Measurements from ENCODE around the gene EVPL.
"Not testable (repeated sequence)": the region's sequence is repeated elsewhere in the genome, so short reads cannot be mapped to it uniquely, and the experiment has no call there.

EVPL gene

GRCh38 chr17:76027159-76027839 is at the start of gene EVPL:
EVPL (minus strand) TSS chr17:76027306; CDS start chr17:76027198, 108 bp downstream.
- H3K9me3 Mint-ChIP-seq, result no peaks in the 10 kb centered on the region
- no peak within 1 kb of the TSS for H3K27ac Mint-ChIP-seq
- peak; percentile 3 for ATAC-seq
- no peaks in the 10 kb centered on the region for H3K36me3 Mint-ChIP-seq
- peaks cover 11% of the 10 kb centered on the region for H3K4me1 Mint-ChIP-seq
- peaks cover 22% of the 10 kb centered on the region for H3K27me3 Mint-ChIP-seq
- H3K4me3 Mint-ChIP-seq, result no peak within 1 kb of the TSS

- ATAC-seq, result no peak
Measured at GRCh38 chr17:76076146-76076764, 49.1 kb upstream of the EVPL start.

GRCh38 chr17:76075364-76076145 is 48.4 kb upstream of the EVPL start:
- no peaks in the 10 kb centered on the region for H3K9me3 Mint-ChIP-seq
- H3K4me3 Mint-ChIP-seq, result peak overlapping the region; percentile 75
- H3K27ac Mint-ChIP-seq, result peak overlapping the region; percentile 21
- no peak for ATAC-seq
- H3K27me3 Mint-ChIP-seq, result peaks cover 51% of the 10 kb centered on the region
- H3K4me1 Mint-ChIP-seq, result peaks cover 51% of the 10 kb centered on the region
- H3K36me3 Mint-ChIP-seq, result peaks cover 7% of the 10 kb centered on the region

More at GRCh38 chr17:76076146-76076764, 49.1 kb upstream of the EVPL start:
- Mint-ChIP-seq H3K36me3 (peaks cover 7% of the 10 kb centered on the region), H3K4me1 (peaks cover 51% of the 10 kb centered on the region), H3K27ac (peak overlapping the region; percentile 16), H3K27me3 (peaks cover 51% of the 10 kb centered on the region), H3K9me3 (no peaks in the 10 kb centered on the region), H3K4me3 (peak overlapping the region; percentile 45)

- Mint-ChIP-seq H3K4me1 (peaks cover 58% of the 10 kb centered on the region), H3K36me3 (peaks cover 7% of the 10 kb centered on the region), H3K27me3 (peaks cover 51% of the 10 kb centered on the region), H3K9me3 (no peaks in the 10 kb centered on the region), H3K4me3 (peak within 1 kb of the TSS; percentile 75), H3K27ac (peak within 1 kb of the TSS; percentile 21)
- no peak for ATAC-seq
Measured at GRCh38 chr17:76074390-76075363, 47.6 kb upstream of the EVPL start, which contains the start of gene GALR2. GALR2 (plus strand) TSS chr17:76074781; CDS start chr17:76074884, 103 bp downstream.

GRCh38 chr17:76072148-76072858 is 45.2 kb upstream of the EVPL start, which contains the start of gene SRP68:
SRP68 (minus strand) TSS chr17:76072517; CDS start chr17:76072491, 26 bp downstream.
- Mint-ChIP-seq H3K27ac (peak within 1 kb of the TSS; percentile 97), H3K4me1 (peaks cover 49% of the 10 kb centered on the region), H3K27me3 (peaks cover 32% of the 10 kb centered on the region), H3K9me3 (no peaks in the 10 kb centered on the region), H3K4me3 (peak within 1 kb of the TSS; percentile 96), H3K36me3 (peaks cover 21% of the 10 kb centered on the region)
- peak; percentile 98 for ATAC-seq

GRCh38 chr17:76071531-76072147 is 44.5 kb upstream of the EVPL start:
- peaks cover 24% of the 10 kb centered on the region for H3K36me3 Mint-ChIP-seq
- H3K4me1 Mint-ChIP-seq, result peaks cover 43% of the 10 kb centered on the region
- H3K27ac Mint-ChIP-seq, result peak overlapping the region; percentile 97
- peak overlapping the region; percentile 96 for H3K4me3 Mint-ChIP-seq
- peak; percentile 63 for ATAC-seq
- peaks cover 25% of the 10 kb centered on the region for H3K27me3 Mint-ChIP-seq
- no peaks in the 10 kb centered on the region for H3K9me3 Mint-ChIP-seq

- ATAC-seq, result no peak
- peaks cover 55% of the 10 kb centered on the region for H3K36me3 Mint-ChIP-seq
- H3K4me3 Mint-ChIP-seq, result no peak overlapping the region
- H3K4me1 Mint-ChIP-seq, result peaks cover 28% of the 10 kb centered on the region
- H3K27me3 Mint-ChIP-seq, result no peaks in the 10 kb centered on the region
- H3K9me3 Mint-ChIP-seq, result no peaks in the 10 kb centered on the region
- H3K27ac Mint-ChIP-seq, result no peak overlapping the region
Measured at GRCh38 chr17:76065775-76066174, 38.7 kb upstream of the EVPL start.

GRCh38 chr17:76063875-76064546 is 36.9 kb upstream of the EVPL start:
- peaks cover 63% of the 10 kb centered on the region for H3K36me3 Mint-ChIP-seq
- H3K9me3 Mint-ChIP-seq, result no peaks in the 10 kb centered on the region
- peaks cover 17% of the 10 kb centered on the region for H3K4me1 Mint-ChIP-seq
- peak; percentile 83 for ATAC-seq
- peak overlapping the region; percentile 76 for H3K27ac Mint-ChIP-seq
- no peaks in the 10 kb centered on the region for H3K27me3 Mint-ChIP-seq
- H3K4me3 Mint-ChIP-seq, result peak overlapping the region; percentile 2

- not testable (repeated sequence) for H3K4me3 Mint-ChIP-seq, H3K4me1 Mint-ChIP-seq, H3K27ac Mint-ChIP-seq, H3K27me3 Mint-ChIP-seq, ATAC-seq, H3K9me3 Mint-ChIP-seq
- peaks cover 58% of the 10 kb centered on the region for H3K36me3 Mint-ChIP-seq
Measured at GRCh38 chr17:76058264-76058663, 31.2 kb upstream of the EVPL start.

GRCh38 chr17:76056882-76057281 is 29.8 kb upstream of the EVPL start:
- no peaks in the 10 kb centered on the region for H3K4me1 Mint-ChIP-seq
- H3K27ac Mint-ChIP-seq, result no peak overlapping the region
- H3K9me3 Mint-ChIP-seq, result no peaks in the 10 kb centered on the region
- H3K4me3 Mint-ChIP-seq, result no peak overlapping the region
- H3K27me3 Mint-ChIP-seq, result no peaks in the 10 kb centered on the region
- ATAC-seq, result no peak
- H3K36me3 Mint-ChIP-seq, result peaks cover 59% of the 10 kb centered on the region

GRCh38 chr17:76054112-76054476 is 27.0 kb upstream of the EVPL start:
- H3K4me3 Mint-ChIP-seq, result no peak overlapping the region
- H3K36me3 Mint-ChIP-seq, result peaks cover 71% of the 10 kb centered on the region
- no peaks in the 10 kb centered on the region for H3K9me3 Mint-ChIP-seq
- H3K27ac Mint-ChIP-seq, result no peak overlapping the region
- ATAC-seq, result no peak
- H3K27me3 Mint-ChIP-seq, result no peaks in the 10 kb centered on the region
- no peaks in the 10 kb centered on the region for H3K4me1 Mint-ChIP-seq

- H3K27ac Mint-ChIP-seq, result no peak overlapping the region
- H3K4me1 Mint-ChIP-seq, result peaks cover 1% of the 10 kb centered on the region
- H3K36me3 Mint-ChIP-seq, result peaks cover 71% of the 10 kb centered on the region
- H3K4me3 Mint-ChIP-seq, result no peak overlapping the region
- no peaks in the 10 kb centered on the region for H3K27me3 Mint-ChIP-seq
- H3K9me3 Mint-ChIP-seq, result no peaks in the 10 kb centered on the region
- no peak for ATAC-seq
Measured at GRCh38 chr17:76053246-76054111, 26.4 kb upstream of the EVPL start.
